SK-N-SH treated with all-trans-retinoic acid at 6 μM for 48 hours (cell line): ENCODE results near the gene STX10.

Source experiments
- ATAC-seq: fragments of 200-7000 bp; cut with Tn5 transposase; 3 replicates; pipeline ENCODE4 v1.9.1; 2020; ENCODE audit warnings: mild to moderate bottlenecking, moderate library complexity
- BACH2 ChIP-seq: fragments of 250-450 bp; sonication (Bioruptor Pico); IDR thresholded peaks from 2 replicates; pipeline ENCODE4 v1.9.0; 2021; ENCODE audit warnings: mild to moderate bottlenecking, borderline replicate concordance
- CSDC2 ChIP-seq: fragments of 250-450 bp; sonication (Bioruptor Pico); IDR thresholded peaks from 2 replicates; pipeline ENCODE4 v1.5.0; 2020; ENCODE audit warnings: mild to moderate bottlenecking, moderate library complexity
- ESRRG ChIP-seq: fragments of 250-450 bp; sonication (Bioruptor Pico); IDR thresholded peaks from 2 replicates; pipeline ENCODE4 v1.6.1; 2021; ENCODE audit warnings: mild to moderate bottlenecking
- GLIS3 ChIP-seq: fragments of 250-450 bp; sonication (Bioruptor Pico); IDR thresholded peaks from 2 replicates; pipeline ENCODE4 v1.5.0; 2020; ENCODE audit warnings: mild to moderate bottlenecking, moderate library complexity
- ISL1 ChIP-seq: fragments of 250-450 bp; sonication (Bioruptor Pico); IDR thresholded peaks from 2 replicates; pipeline ENCODE4 v2.1.2; 2022; ENCODE audit warnings: mild to moderate bottlenecking, moderate library complexity
- OSR1 ChIP-seq: fragments of 250-450 bp; sonication (Bioruptor Pico); IDR thresholded peaks from 2 replicates; pipeline ENCODE4 v1.8.0; 2022; ENCODE audit warnings: moderate library complexity, mild to moderate bottlenecking, inconsistent platforms
- PATZ1 ChIP-seq: fragments of 250-450 bp; sonication (Bioruptor Pico); IDR thresholded peaks from 2 replicates; pipeline ENCODE4 v1.8.0; 2020; ENCODE audit warnings: mild to moderate bottlenecking, moderate library complexity, borderline replicate concordance
- PPARA ChIP-seq: fragments of 250-450 bp; sonication (Bioruptor Pico); IDR thresholded peaks from 2 replicates; pipeline ENCODE4 v1.5.0; 2020; ENCODE audit warnings: mild to moderate bottlenecking, borderline replicate concordance
- RARB ChIP-seq: fragments of 250-450 bp; sonication (Bioruptor Pico); IDR thresholded peaks from 2 replicates; pipeline ENCODE4 v1.8.0; 2021; ENCODE audit warnings: mild to moderate bottlenecking, moderate library complexity
- TCF4 ChIP-seq: fragments of 250-450 bp; sonication (Bioruptor Pico); IDR thresholded peaks from 2 replicates; pipeline ENCODE4 v1.8.0; 2021; ENCODE audit warnings: mild to moderate bottlenecking, moderate library complexity, borderline replicate concordance
- TOX ChIP-seq: fragments of 250-450 bp; sonication (Bioruptor Pico); IDR thresholded peaks from 2 replicates; pipeline ENCODE4 v1.8.0; 2021; ENCODE audit warnings: mild to moderate bottlenecking, moderate library complexity, borderline replicate concordance
- ZC3H10 ChIP-seq: fragments of 250-450 bp; sonication (Bioruptor Pico); IDR thresholded peaks from 2 replicates; pipeline ENCODE4 v1.5.1; 2021; ENCODE audit warnings: mild to moderate bottlenecking, moderate library complexity
- ZFP3 ChIP-seq: fragments of 250-450 bp; sonication (Bioruptor Pico); IDR thresholded peaks from 2 replicates; pipeline ENCODE4 v1.5.0; 2020; ENCODE audit warnings: mild to moderate bottlenecking, moderate library complexity
- ZFP30 ChIP-seq: fragments of 450-650 bp; formaldehyde crosslinking; IDR thresholded peaks from 2 replicates; pipeline ENCODE4 v1.5.0; 2022; ENCODE audit warnings: mild to moderate bottlenecking, moderate library complexity
- ZNF70 ChIP-seq: fragments of 450-650 bp; formaldehyde crosslinking; IDR thresholded peaks from 2 replicates; pipeline ENCODE4 v1.5.0; 2020; ENCODE audit warnings: mild to moderate bottlenecking, moderate library complexity
- ZNF8 ChIP-seq: fragments of 450-650 bp; formaldehyde crosslinking; IDR thresholded peaks from 2 replicates; pipeline ENCODE4 v1.5.0; 2020; ENCODE audit warnings: mild to moderate bottlenecking, moderate library complexity
- TF ChIP-seq, protein P1 (sequence below): fragments of 250-450 bp; sonication (Bioruptor Pico); IDR thresholded peaks from 2 replicates; pipeline ENCODE4 v1.5.1; 2020; ENCODE audit warnings: low read depth, mild to moderate bottlenecking, moderate library complexity
- TF ChIP-seq, protein P2 (sequence below): fragments of 250-450 bp; sonication (Bioruptor Pico); IDR thresholded peaks from 2 replicates; pipeline ENCODE4 v1.8.0; 2021; ENCODE audit warnings: low read depth, mild to moderate bottlenecking, moderate library complexity, borderline replicate concordance
- TF ChIP-seq, protein P3 (sequence below): fragments of 250-450 bp; sonication (Bioruptor Pico); IDR thresholded peaks from 2 replicates; pipeline ENCODE4 v1.5.0; 2020; ENCODE audit warnings: mild to moderate bottlenecking, moderate library complexity

Gene STX10

GRCh38 chr19:13099073-13099999 lies 50.8 kb downstream of the STX10 start:
- TF ChIP-seq, protein P1, sequence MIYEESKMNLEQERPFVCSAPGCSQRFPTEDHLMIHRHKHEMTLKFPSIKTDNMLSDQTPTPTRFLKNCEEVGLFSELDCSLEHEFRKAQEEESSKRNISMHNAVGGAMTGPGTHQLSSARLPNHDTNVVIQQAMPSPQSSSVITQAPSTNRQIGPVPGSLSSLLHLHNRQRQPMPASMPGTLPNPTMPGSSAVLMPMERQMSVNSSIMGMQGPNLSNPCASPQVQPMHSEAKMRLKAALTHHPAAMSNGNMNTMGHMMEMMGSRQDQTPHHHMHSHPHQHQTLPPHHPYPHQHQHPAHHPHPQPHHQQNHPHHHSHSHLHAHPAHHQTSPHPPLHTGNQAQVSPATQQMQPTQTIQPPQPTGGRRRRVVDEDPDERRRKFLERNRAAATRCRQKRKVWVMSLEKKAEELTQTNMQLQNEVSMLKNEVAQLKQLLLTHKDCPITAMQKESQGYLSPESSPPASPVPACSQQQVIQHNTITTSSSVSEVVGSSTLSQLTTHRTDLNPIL (CRISPR knock-in tag), result no peak
- TF ChIP-seq OSR1, result no peak
- no peak for TF ChIP-seq TOX (CRISPR knock-in tag)
- TF ChIP-seq ZNF70 (CRISPR knock-in tag), result no peak
- no peak for ATAC-seq

DNA sequence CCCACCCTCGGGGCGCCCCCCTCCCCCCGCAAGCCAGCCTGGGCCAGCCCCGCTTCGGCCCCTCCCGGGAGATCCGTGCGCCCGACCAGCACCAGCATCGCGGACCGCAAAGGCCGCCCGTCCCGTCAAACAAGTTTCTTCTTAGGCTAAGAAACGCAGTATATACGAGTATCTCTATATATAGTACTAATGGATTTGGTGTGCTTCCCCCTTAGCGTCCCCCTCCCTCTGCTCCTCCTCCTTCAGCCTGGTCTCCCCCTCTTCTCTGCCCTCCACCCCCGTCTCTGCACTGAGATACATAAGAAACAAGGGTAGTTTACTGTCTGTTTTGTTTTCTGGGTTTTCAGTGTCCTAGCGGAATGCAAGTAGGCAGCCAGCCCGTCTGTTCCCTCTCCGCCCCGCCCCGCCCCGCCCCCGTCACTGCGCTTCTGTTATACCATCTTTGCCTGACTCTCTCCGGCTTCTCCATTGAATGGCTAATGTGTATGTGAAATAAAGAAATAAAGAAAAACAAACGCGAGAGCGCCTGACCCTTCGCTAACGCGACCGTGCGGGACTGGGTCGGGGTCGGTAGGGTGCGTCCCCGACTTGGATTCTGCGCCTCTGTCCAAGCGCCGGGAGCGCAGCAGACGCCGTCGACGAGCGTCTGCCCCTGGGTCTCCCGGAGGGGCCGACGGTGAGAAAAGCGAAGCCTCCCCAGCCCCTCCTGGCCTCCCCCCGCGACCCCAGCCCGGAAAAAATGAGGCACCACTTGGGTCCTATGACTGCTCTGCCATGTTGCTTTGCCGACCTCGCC lies 51.7 kb downstream of the STX10 start:
- ATAC-seq, result no peak

More for the DNA sequence above, 51.7 kb downstream of the STX10 start:
- TF ChIP-seq ZFP30 (CRISPR knock-in tag) (no peak), PPARA (CRISPR knock-in tag) (no peak), ESRRG (CRISPR knock-in tag) (no peak), ZFP3 (CRISPR knock-in tag) (no peak), BACH2 (CRISPR knock-in tag) (no peak), CSDC2 (CRISPR knock-in tag) (no peak), ZNF8 (no peak), GLIS3 (no peak), ISL1 (CRISPR knock-in tag) (no peak), OSR1 (no peak), ZC3H10 (CRISPR knock-in tag) (no peak), PATZ1 (no peak), TCF4 (CRISPR knock-in tag) (no peak), TOX (CRISPR knock-in tag) (no peak), RARB (no peak), ZNF70 (CRISPR knock-in tag) (no peak)
- TF ChIP-seq, protein P1 (CRISPR knock-in tag), result no peak
- TF ChIP-seq, protein P2, sequence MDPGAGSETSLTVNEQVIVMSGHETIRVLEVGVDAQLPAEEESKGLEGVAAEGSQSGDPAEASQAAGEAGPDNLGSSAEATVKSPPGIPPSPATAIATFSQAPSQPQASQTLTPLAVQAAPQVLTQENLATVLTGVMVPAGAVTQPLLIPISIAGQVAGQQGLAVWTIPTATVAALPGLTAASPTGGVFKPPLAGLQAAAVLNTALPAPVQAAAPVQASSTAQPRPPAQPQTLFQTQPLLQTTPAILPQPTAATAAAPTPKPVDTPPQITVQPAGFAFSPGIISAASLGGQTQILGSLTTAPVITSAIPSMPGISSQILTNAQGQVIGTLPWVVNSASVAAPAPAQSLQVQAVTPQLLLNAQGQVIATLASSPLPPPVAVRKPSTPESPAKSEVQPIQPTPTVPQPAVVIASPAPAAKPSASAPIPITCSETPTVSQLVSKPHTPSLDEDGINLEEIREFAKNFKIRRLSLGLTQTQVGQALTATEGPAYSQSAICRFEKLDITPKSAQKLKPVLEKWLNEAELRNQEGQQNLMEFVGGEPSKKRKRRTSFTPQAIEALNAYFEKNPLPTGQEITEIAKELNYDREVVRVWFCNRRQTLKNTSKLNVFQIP, result no peak
- TF ChIP-seq, protein P3, sequence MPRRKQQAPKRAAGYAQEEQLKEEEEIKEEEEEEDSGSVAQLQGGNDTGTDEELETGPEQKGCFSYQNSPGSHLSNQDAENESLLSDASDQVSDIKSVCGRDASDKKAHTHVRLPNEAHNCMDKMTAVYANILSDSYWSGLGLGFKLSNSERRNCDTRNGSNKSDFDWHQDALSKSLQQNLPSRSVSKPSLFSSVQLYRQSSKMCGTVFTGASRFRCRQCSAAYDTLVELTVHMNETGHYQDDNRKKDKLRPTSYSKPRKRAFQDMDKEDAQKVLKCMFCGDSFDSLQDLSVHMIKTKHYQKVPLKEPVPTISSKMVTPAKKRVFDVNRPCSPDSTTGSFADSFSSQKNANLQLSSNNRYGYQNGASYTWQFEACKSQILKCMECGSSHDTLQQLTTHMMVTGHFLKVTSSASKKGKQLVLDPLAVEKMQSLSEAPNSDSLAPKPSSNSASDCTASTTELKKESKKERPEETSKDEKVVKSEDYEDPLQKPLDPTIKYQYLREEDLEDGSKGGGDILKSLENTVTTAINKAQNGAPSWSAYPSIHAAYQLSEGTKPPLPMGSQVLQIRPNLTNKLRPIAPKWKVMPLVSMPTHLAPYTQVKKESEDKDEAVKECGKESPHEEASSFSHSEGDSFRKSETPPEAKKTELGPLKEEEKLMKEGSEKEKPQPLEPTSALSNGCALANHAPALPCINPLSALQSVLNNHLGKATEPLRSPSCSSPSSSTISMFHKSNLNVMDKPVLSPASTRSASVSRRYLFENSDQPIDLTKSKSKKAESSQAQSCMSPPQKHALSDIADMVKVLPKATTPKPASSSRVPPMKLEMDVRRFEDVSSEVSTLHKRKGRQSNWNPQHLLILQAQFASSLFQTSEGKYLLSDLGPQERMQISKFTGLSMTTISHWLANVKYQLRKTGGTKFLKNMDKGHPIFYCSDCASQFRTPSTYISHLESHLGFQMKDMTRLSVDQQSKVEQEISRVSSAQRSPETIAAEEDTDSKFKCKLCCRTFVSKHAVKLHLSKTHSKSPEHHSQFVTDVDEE (CRISPR knock-in tag), result no peak
- TF ChIP-seq, all 23 proteins: peak for 0
